Measurements from ENCODE around the gene PLXNA2. TPM values are rescaled to one million over a fixed set of nuclear protein-coding genes. Genes with fewer than 3 reads are reported as not detected.

Gene PLXNA2
- total RNA-seq, 3 donors from 2014 or later, result 0.15 to 0.71 (median 0.35) TPM

GRCh38 chr1:208215393-208215792 is 28.8 kb downstream of the PLXNA2 start:
- no peak for ATAC-seq
- Mint-ChIP-seq H3K27me3 (ENCODE audit: low read depth) (peaks cover 2% of the 10 kb centered on the region), H3K4me1 (ENCODE audit: low read depth) (no peaks in the 10 kb centered on the region), H3K9me3 (no peaks in the 10 kb centered on the region), H3K4me3 (no peak overlapping the region), H3K36me3 (ENCODE audit: insufficient read depth) (no peaks in the 10 kb centered on the region)
- DNase-seq, result no peak

DNA sequence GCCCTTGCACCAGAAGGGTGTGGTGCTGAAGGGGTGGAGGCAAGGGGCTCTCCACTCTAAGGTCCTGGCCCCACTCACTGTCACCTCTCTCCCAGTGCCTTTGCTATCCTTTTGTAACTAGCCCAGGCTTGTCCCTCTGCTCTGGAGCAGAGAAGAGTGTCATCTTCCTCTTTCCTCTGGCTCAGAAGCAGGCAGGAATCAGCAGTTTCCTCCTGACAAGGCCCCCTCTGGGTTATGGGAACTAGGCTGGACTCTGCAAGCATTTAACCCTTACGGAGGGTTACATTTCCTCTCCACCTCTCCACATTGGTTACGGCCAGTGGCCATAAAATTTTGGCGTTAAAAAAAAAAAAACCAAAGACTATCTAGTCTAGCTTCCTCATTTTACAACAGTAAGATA is 30.4 kb downstream of the PLXNA2 start:
- Mint-ChIP-seq H3K9me3 (no peaks in the 10 kb centered on the region), H3K36me3 (ENCODE audit: insufficient read depth) (no peaks in the 10 kb centered on the region), H3K4me3 (no peak overlapping the region), H3K27me3 (ENCODE audit: low read depth) (peaks cover 2% of the 10 kb centered on the region), H3K4me1 (ENCODE audit: low read depth) (no peaks in the 10 kb centered on the region)
- DNase-seq (no peak), ATAC-seq (no peak)

DNA sequence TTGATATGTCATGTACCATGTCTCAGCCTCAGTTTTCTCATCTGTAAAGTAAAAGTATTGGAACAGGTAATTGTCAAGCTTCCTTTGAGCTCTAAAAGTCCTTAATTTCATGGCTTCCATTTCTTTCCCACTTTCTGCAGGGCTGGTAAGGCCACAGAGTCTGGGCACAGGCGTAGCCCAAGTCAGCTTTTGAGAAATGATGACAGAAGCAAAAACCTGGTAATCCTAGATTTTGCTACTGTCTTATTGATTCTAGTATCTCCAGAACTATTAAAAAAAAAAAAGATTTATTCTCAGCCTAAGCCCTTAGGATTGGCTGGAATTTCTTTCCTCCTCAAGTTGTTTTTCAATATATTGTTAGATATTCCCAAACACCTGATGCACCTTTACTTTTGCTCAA is 31.3 kb downstream of the PLXNA2 start:
- DNase-seq (no peak), ATAC-seq (no peak)
- Mint-ChIP-seq H3K27me3 (ENCODE audit: low read depth) (peaks cover 2% of the 10 kb centered on the region), H3K36me3 (ENCODE audit: insufficient read depth) (no peaks in the 10 kb centered on the region), H3K9me3 (no peaks in the 10 kb centered on the region), H3K4me1 (ENCODE audit: low read depth) (no peaks in the 10 kb centered on the region), H3K4me3 (no peak overlapping the region)

DNA sequence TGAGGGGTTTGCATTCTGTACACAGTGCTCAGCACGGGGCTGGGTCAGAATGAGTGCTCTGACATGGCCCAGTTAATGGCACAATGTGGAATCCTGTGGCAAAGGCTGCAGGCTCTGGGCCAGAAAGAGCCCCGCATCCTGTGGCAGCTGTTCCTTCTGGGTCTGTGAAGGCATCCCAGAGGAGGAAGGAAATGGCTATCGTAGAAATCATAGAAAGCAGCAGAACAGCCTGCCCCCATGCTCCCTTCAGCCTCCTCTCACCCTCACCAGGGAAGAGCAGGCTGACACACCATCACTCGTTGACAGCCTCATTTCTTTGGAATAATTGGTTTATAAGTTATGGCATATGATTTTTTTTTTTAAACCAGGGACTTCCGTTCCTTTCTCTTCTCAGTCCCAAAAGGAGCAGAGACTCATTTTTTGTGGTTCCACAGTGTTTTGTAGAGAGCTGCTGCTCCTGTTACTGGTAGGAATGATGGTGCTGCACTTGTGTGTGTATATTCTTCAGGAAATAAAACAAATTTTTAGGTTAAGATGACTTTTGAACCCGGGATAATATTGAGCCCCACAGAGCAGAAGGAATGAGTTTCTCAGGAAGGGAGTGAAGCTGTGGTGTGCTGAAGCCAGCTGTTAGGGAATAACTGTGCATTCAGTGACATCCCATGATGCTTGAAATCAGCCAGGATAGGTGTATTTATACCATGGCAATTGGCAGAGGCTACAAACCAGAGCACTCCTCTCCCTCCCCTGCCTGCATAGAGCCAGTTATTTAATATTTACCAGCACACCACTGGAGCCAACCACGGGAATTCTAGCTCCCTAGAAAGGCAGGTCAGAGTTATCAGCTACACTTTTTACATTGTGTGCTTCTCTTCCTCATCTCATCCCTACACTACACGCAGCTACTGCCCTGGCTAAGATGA is 32.0 kb downstream of the PLXNA2 start:
- Mint-ChIP-seq H3K9me3 (no peaks in the 10 kb centered on the region), H3K4me3 (no peak overlapping the region), H3K36me3 (ENCODE audit: insufficient read depth) (no peaks in the 10 kb centered on the region), H3K27me3 (ENCODE audit: low read depth) (peaks cover 2% of the 10 kb centered on the region), H3K4me1 (ENCODE audit: low read depth) (no peaks in the 10 kb centered on the region)
- DNase-seq (no peak), ATAC-seq (no peak)

DNA sequence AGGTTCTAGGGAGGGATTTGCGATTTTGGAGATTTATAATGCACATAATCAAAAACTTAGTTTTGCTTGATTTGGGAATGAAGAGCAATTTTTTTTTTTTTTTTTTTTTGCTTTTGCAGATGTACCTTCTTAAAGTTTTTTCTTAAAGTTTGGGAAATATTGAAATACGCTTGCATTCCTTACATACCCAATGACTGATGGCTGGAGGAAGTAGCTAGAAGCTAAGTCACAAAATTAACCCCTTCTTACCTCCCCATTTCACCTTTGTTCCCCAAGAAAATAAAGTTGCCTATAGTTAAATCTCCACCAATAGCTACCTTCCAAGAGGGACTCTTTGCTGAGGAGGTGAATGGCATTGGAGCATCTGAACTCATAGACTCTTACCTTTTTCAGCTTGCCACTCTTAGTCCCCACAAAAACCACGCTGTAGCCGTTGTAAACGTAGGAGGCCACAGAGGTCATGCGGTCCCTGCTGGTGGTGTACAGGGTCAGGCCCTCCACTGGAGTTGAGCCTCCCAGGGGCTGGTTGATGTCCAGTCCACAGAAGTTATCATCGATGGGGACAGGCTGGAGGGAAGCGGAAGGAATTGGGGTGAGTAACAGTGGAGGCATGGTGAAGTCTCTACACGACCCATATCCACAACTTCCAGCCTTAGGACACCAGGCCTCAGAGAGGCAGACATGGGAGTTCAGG is 34.1 kb downstream of the PLXNA2 start:
- Mint-ChIP-seq H3K27me3 (ENCODE audit: low read depth) (peaks cover 2% of the 10 kb centered on the region), H3K9me3 (no peaks in the 10 kb centered on the region), H3K4me1 (ENCODE audit: low read depth) (no peaks in the 10 kb centered on the region), H3K4me3 (no peak overlapping the region), H3K36me3 (ENCODE audit: insufficient read depth) (no peaks in the 10 kb centered on the region)
- ATAC-seq (no peak), DNase-seq (no peak)

DNA sequence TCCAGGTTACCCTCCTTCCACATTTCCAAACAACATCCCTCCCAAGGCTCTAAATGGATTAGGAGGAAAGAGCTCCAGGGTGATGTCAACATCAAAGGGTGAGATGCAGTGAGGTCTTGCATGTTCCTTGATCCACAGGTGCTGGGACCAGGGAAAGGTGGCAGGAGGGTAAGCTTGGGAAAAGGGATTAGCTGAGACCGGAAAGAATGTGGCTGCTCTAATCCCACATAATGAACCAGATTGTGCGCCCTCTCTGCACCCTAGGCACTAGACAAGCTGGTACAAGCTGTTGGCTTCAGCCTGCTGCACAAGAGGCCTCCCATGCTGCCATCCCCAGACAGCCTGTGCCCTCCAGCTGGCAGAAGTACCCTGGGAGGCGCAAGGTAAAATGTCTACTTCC is 34.9 kb downstream of the PLXNA2 start:
- Mint-ChIP-seq H3K4me1 (ENCODE audit: low read depth) (no peaks in the 10 kb centered on the region), H3K27me3 (ENCODE audit: low read depth) (peaks cover 2% of the 10 kb centered on the region), H3K36me3 (ENCODE audit: insufficient read depth) (no peaks in the 10 kb centered on the region), H3K9me3 (no peaks in the 10 kb centered on the region), H3K4me3 (no peak overlapping the region)
- no peak for ATAC-seq
- no peak for DNase-seq

- DNase-seq (no peak), ATAC-seq (no peak)
- Mint-ChIP-seq H3K4me3 (no peak overlapping the region), H3K36me3 (ENCODE audit: insufficient read depth) (no peaks in the 10 kb centered on the region), H3K4me1 (ENCODE audit: low read depth) (no peaks in the 10 kb centered on the region), H3K27me3 (ENCODE audit: low read depth) (peaks cover 2% of the 10 kb centered on the region), H3K9me3 (no peaks in the 10 kb centered on the region)
These were observed 36.1 kb downstream of the PLXNA2 start for GRCh38 chr1:208208132-208208487.

GRCh38 chr1:208207388-208208131 is 36.6 kb downstream of the PLXNA2 start:
- Mint-ChIP-seq H3K4me1 (ENCODE audit: low read depth) (no peaks in the 10 kb centered on the region), H3K27me3 (ENCODE audit: low read depth) (peaks cover 2% of the 10 kb centered on the region), H3K36me3 (ENCODE audit: insufficient read depth) (no peaks in the 10 kb centered on the region), H3K4me3 (no peak overlapping the region), H3K9me3 (no peaks in the 10 kb centered on the region)
- ATAC-seq (no peak), DNase-seq (no peak)

GRCh38 chr1:208206092-208206698 is 38.0 kb downstream of the PLXNA2 start:
- H3K27me3 Mint-ChIP-seq (ENCODE audit: low read depth), result peaks cover 1% of the 10 kb centered on the region
- no peaks in the 10 kb centered on the region for H3K4me1 Mint-ChIP-seq (ENCODE audit: low read depth)
- DNase-seq, result no peak
- no peaks in the 10 kb centered on the region for H3K36me3 Mint-ChIP-seq (ENCODE audit: insufficient read depth)
- H3K4me3 Mint-ChIP-seq, result no peak overlapping the region
- no peak for ATAC-seq
- H3K9me3 Mint-ChIP-seq, result no peaks in the 10 kb centered on the region

GRCh38 chr1:208205216-208206013 is 38.8 kb downstream of the PLXNA2 start:
- Mint-ChIP-seq H3K4me1 (ENCODE audit: low read depth) (no peaks in the 10 kb centered on the region), H3K27me3 (ENCODE audit: low read depth) (no peaks in the 10 kb centered on the region), H3K9me3 (no peaks in the 10 kb centered on the region), H3K36me3 (ENCODE audit: insufficient read depth) (no peaks in the 10 kb centered on the region), H3K4me3 (no peak overlapping the region)
- ATAC-seq, result no peak
- no peak for DNase-seq

DNA sequence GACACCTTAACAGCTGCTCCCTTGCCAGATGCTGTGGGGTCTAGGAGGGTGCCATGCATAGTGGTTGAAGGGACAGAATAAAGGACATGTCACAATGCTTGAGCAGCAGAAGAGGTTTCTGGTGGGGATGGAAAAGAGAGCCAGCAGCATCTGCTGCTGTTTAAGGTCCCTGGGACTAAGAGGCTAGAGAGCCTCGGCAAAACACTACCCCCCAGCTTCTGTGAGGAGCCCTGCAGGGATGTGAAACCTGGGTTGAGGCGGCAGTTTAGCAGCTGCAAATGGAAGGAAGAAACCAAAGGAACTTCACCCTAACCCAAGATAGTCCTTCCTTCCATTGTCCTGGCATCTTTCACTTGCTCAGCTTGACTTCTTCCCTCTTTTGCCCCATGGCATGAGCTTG is 39.4 kb downstream of the PLXNA2 start:
- H3K27me3 Mint-ChIP-seq (ENCODE audit: low read depth), result no peaks in the 10 kb centered on the region
- H3K4me1 Mint-ChIP-seq (ENCODE audit: low read depth), result no peaks in the 10 kb centered on the region
- ATAC-seq, result no peak
- H3K9me3 Mint-ChIP-seq, result no peaks in the 10 kb centered on the region
- no peak overlapping the region for H3K4me3 Mint-ChIP-seq
- no peak for DNase-seq
- H3K36me3 Mint-ChIP-seq (ENCODE audit: insufficient read depth), result no peaks in the 10 kb centered on the region

GRCh38 chr1:208203848-208204609 is 40.2 kb downstream of the PLXNA2 start:
- Mint-ChIP-seq H3K36me3 (ENCODE audit: insufficient read depth) (no peaks in the 10 kb centered on the region), H3K27me3 (ENCODE audit: low read depth) (no peaks in the 10 kb centered on the region), H3K9me3 (no peaks in the 10 kb centered on the region), H3K4me1 (ENCODE audit: low read depth) (no peaks in the 10 kb centered on the region), H3K4me3 (no peak overlapping the region)
- no peak for DNase-seq
- no peak for ATAC-seq

GRCh38 chr1:208203127-208203847 is 40.9 kb downstream of the PLXNA2 start:
- H3K27me3 Mint-ChIP-seq (ENCODE audit: low read depth), result no peaks in the 10 kb centered on the region
- no peak overlapping the region for H3K4me3 Mint-ChIP-seq
- no peaks in the 10 kb centered on the region for H3K4me1 Mint-ChIP-seq (ENCODE audit: low read depth)
- no peaks in the 10 kb centered on the region for H3K9me3 Mint-ChIP-seq
- DNase-seq, result no peak
- ATAC-seq, result no peak
- H3K36me3 Mint-ChIP-seq (ENCODE audit: insufficient read depth), result no peaks in the 10 kb centered on the region
